Mucosa of rectum (tissue), 2 donors: ENCODE results near the gene FER.

Experiments
- H3K27ac ChIP-seq, 2 donors: one replicate each; pipeline ENCODE4 v1.7.0; 2013; ENCODE audit warnings: inconsistent platforms in 2 of 2, low read depth in 2 of 2, low read length in 2 of 2
- H3K27me3 ChIP-seq, 2 donors: one replicate each; pipeline ENCODE4 v1.7.0; 2013; ENCODE audit warnings: low read length in 2 of 2; ENCODE audit not compliant: control insufficient read depth in 2 of 2, insufficient read depth in 2 of 2
- H3K36me3 ChIP-seq, 2 donors: one replicate each; pipeline ENCODE4 v1.7.0; 2013; ENCODE audit warnings: low read length in 2 of 2; ENCODE audit not compliant: control insufficient read depth in 2 of 2, insufficient read depth in 2 of 2
- H3K4me1 ChIP-seq, 2 donors: one replicate each; pipeline ENCODE4 v1.7.0; 2013; ENCODE audit warnings: low read length in 2 of 2, mild to moderate bottlenecking in 1 of 2; ENCODE audit not compliant: control insufficient read depth in 2 of 2, insufficient read depth in 2 of 2
- H3K4me3 ChIP-seq, 2 donors: one replicate each; pipeline ENCODE4 v1.7.0; 2013; ENCODE audit warnings: low read length in 2 of 2
- H3K9ac ChIP-seq, 2 donors: one replicate each; pipeline ENCODE4 v1.7.0; 2013; ENCODE audit warnings: low read length in 2 of 2, low read depth in 1 of 2, mild to moderate bottlenecking in 1 of 2
- H3K9me3 ChIP-seq, 2 donors: one replicate each; pipeline ENCODE4 v1.7.0; 2013; ENCODE audit warnings: low read length in 2 of 2; ENCODE audit not compliant: control insufficient read depth in 2 of 2
- donor health status: healthy.
- donor health status: Normal muscosa, but diverticular disease.

Gene FER

GRCh38 chr5:109239456-109239855, 491.8 kb downstream of the FER start:
- Histone ChIP-seq H3K4me1 (no peaks in the 10 kb centered on the region), H3K36me3 (no peaks in the 10 kb centered on the region), H3K4me3 (no peak overlapping the region), H3K9ac (no peak overlapping the region), H3K27ac (no peak overlapping the region), H3K9me3 (peaks cover 3 to 7% of the 10 kb centered on the region in 2 donors), H3K27me3 (no peaks in the 10 kb centered on the region)

GRCh38 chr5:109242518-109242917, 494.8 kb downstream of the FER start:
- H3K9ac ChIP-seq = no peak overlapping the region
- H3K4me1 ChIP-seq = no peaks in the 10 kb centered on the region
- no peak overlapping the region for H3K4me3 ChIP-seq
- no peaks in the 10 kb centered on the region for H3K27me3 ChIP-seq
- H3K36me3 ChIP-seq = no peaks in the 10 kb centered on the region
- no peak overlapping the region for H3K27ac ChIP-seq
- no peaks in the 10 kb centered on the region for H3K9me3 ChIP-seq

- H3K9ac ChIP-seq = no peak overlapping the region
- no peaks in the 10 kb centered on the region for H3K9me3 ChIP-seq
- H3K27ac ChIP-seq = no peak overlapping the region
- H3K4me3 ChIP-seq = no peak overlapping the region
- H3K36me3 ChIP-seq = no peaks in the 10 kb centered on the region
- no peaks in the 10 kb centered on the region for H3K4me1 ChIP-seq
- H3K27me3 ChIP-seq = no peaks in the 10 kb centered on the region
Observed at GRCh38 chr5:109246395-109246794, 498.7 kb downstream of the FER start.
